NB4 (cell line): ENCODE results near the gene HMCN2.

Experiments used
- DNase-seq: peaks from one replicate; pipeline ENCODE4 v3.0.0; 2010; ENCODE audit warnings: low read depth
- H3K4me3 ChIP-seq: one replicate; pipeline ENCODE4 v1.5.1; 2011; ENCODE audit warnings: mild to moderate bottlenecking, low read depth, low read length, moderate library complexity
- CTCF ChIP-seq: IDR thresholded peaks from one replicate; pipeline ENCODE4 v1.5.1; 2012; ENCODE audit warnings: low read depth, low read length
- MAX ChIP-seq: IDR thresholded peaks from 2 replicates; pipeline ENCODE4 v1.6.1; 2011; ENCODE audit warnings: low read depth, low read length
- MYC ChIP-seq: IDR thresholded peaks from 2 replicates; pipeline ENCODE4 v1.6.1; 2011; ENCODE audit warnings: low read depth, low read length
- POLR2A ChIP-seq: IDR thresholded peaks from 2 replicates; pipeline ENCODE4 v1.6.1; 2011; ENCODE audit warnings: mild to moderate bottlenecking; ENCODE audit not compliant: insufficient read length; ENCODE audit errors: extremely low read depth

HMCN2 gene

GRCh38 chr9:130319300-130319699 lies 53.7 kb downstream of the HMCN2 start:
- H3K4me3 ChIP-seq: no peak overlapping the region
- no peak for DNase-seq
- TF ChIP-seq CTCF (no peak), POLR2A (no peak), MAX (no peak), MYC (no peak)

GRCh38 chr9:130319944-130320712 lies 54.6 kb downstream of the HMCN2 start:
- TF ChIP-seq MYC: no peak
- H3K4me3 ChIP-seq: no peak overlapping the region
- no peak for DNase-seq

GRCh38 chr9:130320723-130321481 lies 55.3 kb downstream of the HMCN2 start:
- TF ChIP-seq MAX (no peak), MYC (no peak), POLR2A (no peak), CTCF (peak; percentile 3)
- H3K4me3 ChIP-seq: no peak overlapping the region
- DNase-seq: peak; percentile 16

- DNase-seq: no peak
- no peak for TF ChIP-seq MAX
- no peak for TF ChIP-seq CTCF
- no peak for TF ChIP-seq MYC
- no peak for TF ChIP-seq POLR2A
- H3K4me3 ChIP-seq: no peak overlapping the region
These were observed 56.0 kb downstream of the HMCN2 start for GRCh38 chr9:130321539-130321938.

- no peak for DNase-seq
- TF ChIP-seq MAX: no peak
- no peak for TF ChIP-seq POLR2A
- TF ChIP-seq MYC: no peak
- no peak for TF ChIP-seq CTCF
- no peak overlapping the region for H3K4me3 ChIP-seq
These were observed 57.6 kb downstream of the HMCN2 start for GRCh38 chr9:130323051-130323745.

- TF ChIP-seq MAX: no peak
- TF ChIP-seq CTCF: no peak
- no peak for TF ChIP-seq POLR2A
- TF ChIP-seq MYC: no peak
- H3K4me3 ChIP-seq: no peak overlapping the region
These were observed 60.4 kb downstream of the HMCN2 start for GRCh38 chr9:130325921-130326320.

More at GRCh38 chr9:130325921-130326320, 60.4 kb downstream of the HMCN2 start:
- DNase-seq: no peak
